ENCODE data around the gene PYROXD2.

GRCh38 chr10:98435178-98435577, 20.2 kb upstream of the PYROXD2 start:
- TF ChIP-seq CTCF (IDR thresholded peaks at IDR 0.05) (no peak), POLR2A (IDR thresholded peaks at IDR 0.05) (no peak)
